Gastrocnemius medialis (tissue), 4 donors: ENCODE measurements around the gene TASOR2.

ENCODE experiments used
- CTCF ChIP-seq, 5 experiments: fragments of 450-650 bp in 3 of 5; fragments of 200-600 bp in 2 of 5; sonication (generic) in 2 of 5; IDR thresholded peaks in 4 of 5; conservative IDR thresholded peaks in 1 of 5; 1 replicate in 4 of 5; 2 replicates in 1 of 5; pipeline ENCODE4 v1.5.1; 2016 to 2019; ENCODE audit warnings: antibody characterized with exemption in 5 of 5, mild to moderate bottlenecking in 3 of 5, moderate library complexity in 3 of 5
- POLR2A ChIP-seq, 2 donors: fragments of 450-650 bp; IDR thresholded peaks; one replicate each; pipeline ENCODE4 v1.6.1; 2017; ENCODE audit warnings: antibody characterized with exemption in 2 of 2, mild to moderate bottlenecking in 2 of 2, moderate library complexity in 2 of 2

GRCh38 chr10:5651388-5651764, 33.3 kb upstream of the TASOR2 start:
- TF ChIP-seq CTCF (IDR thresholded peaks at IDR 0.05 in 4 of 5, conservative IDR thresholded peaks at IDR 0.05 in 1 of 5): no peak
- TF ChIP-seq POLR2A (IDR thresholded peaks at IDR 0.05): no peak
